SU-DHL-6 (cell line): ENCODE results near the gene HYPK.

ENCODE experiments used
- EZH2phosphoT487 ChIP-seq: fragments of 200-600 bp; sonication (generic), shearing (Covaris generic); conservative IDR thresholded peaks from 2 replicates; pipeline ENCODE4 v1.6.1; 2018; ENCODE audit warnings: mild to moderate bottlenecking, antibody characterized with exemption, low read length, moderate library complexity, mixed read lengths
- TF ChIP-seq, protein P1 (sequence below): fragments of 200-600 bp; sonication (generic); IDR thresholded peaks from one replicate; pipeline ENCODE4 v1.5.1; 2017; ENCODE audit warnings: antibody characterized with exemption, mild to moderate bottlenecking, low read length, moderate library complexity; ENCODE audit not compliant: insufficient read depth, poor library complexity, severe bottlenecking

DNA sequence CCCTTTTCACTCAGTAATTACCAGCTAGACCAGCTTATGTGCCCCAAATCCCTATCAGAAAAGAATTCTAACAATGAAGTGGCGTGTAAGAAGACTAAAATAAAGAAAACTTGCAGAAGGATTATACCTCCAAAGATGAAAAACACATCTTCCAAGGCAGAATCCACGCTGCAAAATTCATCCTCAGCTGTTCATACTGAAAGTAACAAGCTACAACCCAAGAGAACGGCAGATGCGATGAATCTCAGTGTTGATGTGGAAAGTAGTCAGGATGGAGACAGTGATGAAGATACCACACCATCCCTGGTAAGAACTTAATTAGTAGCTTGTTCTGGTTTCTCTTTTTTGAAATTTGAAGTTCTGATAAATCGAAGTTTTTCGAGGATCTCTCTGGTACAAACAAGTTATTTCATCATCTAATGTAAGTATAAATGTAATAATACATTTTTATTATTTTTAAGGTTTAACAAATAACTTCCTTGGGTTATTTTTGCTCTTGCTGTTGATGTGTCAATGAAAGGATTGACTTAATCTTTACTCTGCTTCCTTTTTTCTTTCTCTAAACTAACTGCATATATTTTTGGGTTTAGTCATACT is 27.8 kb downstream of the HYPK start:
- TF ChIP-seq, protein P1, sequence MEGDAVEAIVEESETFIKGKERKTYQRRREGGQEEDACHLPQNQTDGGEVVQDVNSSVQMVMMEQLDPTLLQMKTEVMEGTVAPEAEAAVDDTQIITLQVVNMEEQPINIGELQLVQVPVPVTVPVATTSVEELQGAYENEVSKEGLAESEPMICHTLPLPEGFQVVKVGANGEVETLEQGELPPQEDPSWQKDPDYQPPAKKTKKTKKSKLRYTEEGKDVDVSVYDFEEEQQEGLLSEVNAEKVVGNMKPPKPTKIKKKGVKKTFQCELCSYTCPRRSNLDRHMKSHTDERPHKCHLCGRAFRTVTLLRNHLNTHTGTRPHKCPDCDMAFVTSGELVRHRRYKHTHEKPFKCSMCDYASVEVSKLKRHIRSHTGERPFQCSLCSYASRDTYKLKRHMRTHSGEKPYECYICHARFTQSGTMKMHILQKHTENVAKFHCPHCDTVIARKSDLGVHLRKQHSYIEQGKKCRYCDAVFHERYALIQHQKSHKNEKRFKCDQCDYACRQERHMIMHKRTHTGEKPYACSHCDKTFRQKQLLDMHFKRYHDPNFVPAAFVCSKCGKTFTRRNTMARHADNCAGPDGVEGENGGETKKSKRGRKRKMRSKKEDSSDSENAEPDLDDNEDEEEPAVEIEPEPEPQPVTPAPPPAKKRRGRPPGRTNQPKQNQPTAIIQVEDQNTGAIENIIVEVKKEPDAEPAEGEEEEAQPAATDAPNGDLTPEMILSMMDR: no peak
- no peak for TF ChIP-seq EZH2phosphoT487
